Left renal cortex interstitium (tissue), 4 donors: ENCODE measurements around the gene IGF1R. TPM values are rescaled to one million over a fixed set of nuclear protein-coding genes. Genes with fewer than 3 reads are reported as not detected.
A peak's percentile ranks its signal among the peaks of the same experiment; 100 is the strongest.

Experiments
- DNase-seq, 4 donors: peaks; one replicate each; pipeline ENCODE4 v3.0.0-alpha.2; 2013; ENCODE audit warnings: low read depth in 4 of 4, low spot score in 2 of 4, missing footprints in 1 of 4
- polyA plus RNA-seq, 4 donors: library from polyadenylated mRNA; unstranded; fragments of 120-200 nt; gene quantifications; one replicate each; pipeline ENCODE4 v1.2.1, GENCODE V29; 2013; ENCODE audit not compliant: insufficient read length in 4 of 4

IGF1R gene
- polyA plus RNA-seq, 4 donors = 38.3 to 61.2 (median 50.7) TPM

DNA sequence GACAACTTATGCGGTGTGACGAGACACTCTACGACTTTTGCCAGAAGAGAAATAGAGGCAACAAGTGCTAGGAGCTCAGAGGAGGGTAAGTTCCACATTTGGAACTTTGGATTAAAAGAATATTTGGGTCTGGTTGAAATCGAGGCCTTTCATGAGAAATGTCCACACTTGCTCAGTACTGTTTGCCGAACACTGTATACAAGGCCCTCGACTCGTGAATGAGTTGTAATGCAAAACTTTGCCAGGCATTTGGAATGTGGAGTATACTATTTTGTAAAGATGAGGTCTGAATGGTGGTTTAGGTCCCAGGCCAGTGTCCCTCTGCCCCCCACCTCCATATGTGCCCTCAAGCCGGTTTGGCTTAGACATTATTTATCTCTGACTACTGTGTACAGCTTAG, 73.9 kb downstream of the IGF1R start:
- no peak for DNase-seq

DNA sequence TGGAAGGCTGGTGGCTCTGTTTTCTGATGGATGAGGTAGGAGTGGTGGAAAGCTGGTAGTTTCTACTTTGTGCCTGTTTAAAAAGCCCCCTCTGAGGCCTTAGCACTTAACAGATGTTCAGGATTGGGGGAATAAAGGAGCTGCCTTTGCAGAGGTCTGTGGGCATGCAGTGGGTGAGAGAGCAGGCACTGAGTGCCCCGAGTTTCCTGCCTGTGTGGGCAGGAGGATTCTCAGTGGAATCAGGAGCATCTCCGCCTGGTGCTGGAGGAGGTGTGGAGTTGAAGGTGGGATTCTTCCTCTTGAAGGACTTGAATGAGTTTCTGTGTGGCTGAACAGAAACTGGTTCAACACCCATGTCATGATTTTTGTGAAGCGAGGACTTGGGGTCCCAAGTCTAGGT, 74.3 kb downstream of the IGF1R start:
- DNase-seq = no peak

- no peak for DNase-seq
Observed at GRCh38 chr15:98723195-98723594, 74.9 kb downstream of the IGF1R start.

DNA sequence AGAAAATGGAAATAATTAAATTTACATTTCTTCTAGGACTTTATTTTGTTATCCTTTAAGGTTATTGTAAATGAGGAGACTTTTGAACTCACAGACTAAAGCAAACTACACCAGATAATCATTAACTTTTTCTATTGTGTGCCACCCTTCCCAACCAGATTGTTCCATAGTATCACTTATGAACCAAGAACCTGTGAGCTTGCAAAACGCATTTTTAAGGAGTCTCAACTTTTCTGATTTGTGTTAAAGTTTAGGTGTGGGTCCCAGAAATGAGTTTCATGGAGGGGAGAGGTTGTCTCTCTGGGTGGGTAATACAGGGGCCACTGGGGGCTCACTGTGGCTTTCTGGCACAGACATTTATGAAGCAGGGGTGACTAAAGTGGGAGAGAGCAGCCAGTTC, 75.7 kb downstream of the IGF1R start:
- no peak for DNase-seq

- DNase-seq = no peak
Observed at GRCh38 chr15:98724494-98724893, 76.2 kb downstream of the IGF1R start.

DNA sequence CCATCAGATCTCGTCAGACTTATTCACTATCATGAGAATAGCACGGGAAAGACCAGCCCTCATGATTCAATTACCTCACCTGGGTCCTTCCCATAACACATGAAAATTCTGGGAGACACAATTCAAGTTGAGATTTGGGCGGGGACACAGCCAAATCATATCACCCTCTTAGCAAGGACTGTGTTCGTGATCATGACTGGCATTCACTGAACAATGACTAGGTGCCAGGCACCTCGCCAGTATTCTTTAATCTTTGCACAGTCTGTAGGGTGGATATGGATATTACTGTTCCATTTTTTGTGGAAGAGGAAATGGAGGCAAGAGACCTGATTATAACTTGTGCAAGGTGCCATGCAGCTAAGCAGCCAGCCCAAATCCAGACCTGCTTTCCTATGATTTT, 77.5 kb downstream of the IGF1R start:
- DNase-seq = no peak

- DNase-seq = peak in 3 of 4 donors; percentile 47 to 61 (median 55)
Observed at GRCh38 chr15:98727115-98728040, 79.0 kb downstream of the IGF1R start.

- DNase-seq = no peak
Observed at GRCh38 chr15:98728082-98728810, 79.9 kb downstream of the IGF1R start.

- no peak for DNase-seq
Observed at GRCh38 chr15:98728811-98729160, 80.4 kb downstream of the IGF1R start.

DNA sequence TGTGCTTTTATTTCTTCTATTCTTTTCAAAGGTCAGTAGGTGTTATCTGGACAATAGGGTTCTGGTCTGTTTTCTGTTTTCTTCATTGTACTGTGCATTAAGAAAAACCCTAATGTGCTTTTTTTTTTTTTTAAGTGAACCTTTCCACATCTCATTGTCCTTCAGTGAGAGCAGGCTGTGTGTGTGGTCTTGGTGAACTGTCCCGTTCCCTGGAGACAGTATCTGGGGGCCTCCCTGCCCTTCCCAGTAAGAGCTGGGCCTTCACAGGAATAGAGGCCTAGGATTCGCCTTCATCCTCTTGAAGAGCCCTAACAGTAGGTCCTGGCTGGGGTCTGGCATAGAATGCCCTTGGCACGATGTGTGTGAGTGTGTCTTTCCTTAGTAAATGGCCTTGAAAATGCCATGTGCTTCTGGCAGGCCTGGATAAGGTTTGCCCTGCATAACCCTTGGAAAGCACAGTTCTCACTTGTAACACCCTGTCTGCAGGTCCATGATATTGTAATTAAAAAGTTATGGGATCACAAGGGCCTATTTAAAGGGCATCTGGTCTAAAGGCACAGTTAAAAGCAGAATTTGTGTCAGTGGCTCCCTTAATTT, 81.2 kb downstream of the IGF1R start:
- DNase-seq = no peak

GRCh38 chr15:98730860-98731711, 82.7 kb downstream of the IGF1R start:
- no peak for DNase-seq

DNA sequence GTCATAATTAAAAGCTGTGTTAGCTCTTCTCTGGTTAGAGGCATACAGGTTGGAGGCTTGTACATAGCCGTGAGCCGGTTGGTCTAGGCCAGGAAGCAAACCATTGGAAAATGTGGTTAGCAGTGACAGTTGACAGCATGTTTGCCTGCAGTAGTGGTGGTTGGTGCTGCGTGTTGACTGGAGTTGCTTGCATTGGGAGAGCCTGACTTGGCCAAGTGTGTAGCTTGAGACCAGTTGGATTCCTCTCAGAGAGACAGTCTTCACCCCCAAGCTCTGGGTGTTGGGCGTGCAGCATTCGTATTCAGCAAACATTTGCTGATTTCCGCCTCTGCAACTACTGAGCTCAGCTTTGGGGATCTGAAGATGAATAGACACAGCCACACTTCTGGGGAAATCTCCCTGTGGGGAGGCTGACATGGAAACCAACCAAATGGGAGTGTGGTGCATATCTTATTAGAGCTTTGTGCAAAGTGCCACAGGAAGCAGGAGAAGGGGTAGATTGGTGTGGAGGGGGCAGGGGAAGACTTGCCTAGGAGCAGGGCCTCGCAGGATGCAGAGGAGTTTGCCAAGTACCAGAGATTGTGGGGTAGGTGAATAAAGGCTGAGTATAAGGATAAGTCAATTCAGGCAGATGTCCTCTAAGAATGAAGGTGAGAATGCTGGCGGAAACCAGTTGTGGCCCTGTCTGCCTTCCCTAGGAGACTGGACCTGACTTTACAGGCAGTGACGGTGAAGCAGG, 83.5 kb downstream of the IGF1R start:
- no peak for DNase-seq

GRCh38 chr15:98733098-98733497, 84.8 kb downstream of the IGF1R start:
- DNase-seq = no peak

DNA sequence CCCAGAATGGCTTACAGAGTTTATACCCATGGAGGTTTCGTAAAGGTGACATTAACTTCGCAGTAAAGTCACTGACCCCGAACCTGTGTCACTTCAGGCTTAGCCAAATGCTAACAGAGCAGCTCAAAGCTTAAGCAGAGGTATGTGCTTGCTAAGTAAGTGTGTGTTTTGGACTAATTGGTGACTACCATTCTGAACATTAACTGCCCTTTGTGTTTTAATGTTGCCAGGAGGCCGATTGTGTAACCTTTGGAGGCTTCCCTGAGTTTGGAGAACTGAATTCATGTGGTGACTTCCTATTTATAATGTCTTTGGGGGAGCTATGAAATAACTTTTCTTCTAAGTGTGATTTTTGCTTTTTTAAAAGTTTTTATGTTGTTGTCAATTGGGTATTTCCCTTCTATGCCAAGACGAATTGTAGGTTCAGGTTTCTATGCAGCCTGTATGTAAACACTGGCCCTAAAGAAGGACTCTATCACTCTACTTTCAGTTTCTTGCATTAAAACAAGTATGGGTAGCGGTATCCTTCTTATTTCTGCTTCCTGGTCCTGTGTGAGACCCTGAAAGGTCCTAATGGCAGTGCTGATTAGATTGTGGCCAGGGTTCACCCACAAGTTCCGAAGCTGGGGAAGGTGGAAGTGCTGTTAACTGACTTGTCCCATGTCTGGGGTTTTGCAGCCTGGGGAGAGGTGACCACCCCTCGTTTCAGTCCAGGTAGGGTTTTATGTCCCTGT, 86.3 kb downstream of the IGF1R start:
- peak in 1 of 4 donors; percentile 66 for DNase-seq

- DNase-seq = no peak
Observed at GRCh38 chr15:98735304-98735703, 87.0 kb downstream of the IGF1R start.

- no peak for DNase-seq
Observed at GRCh38 chr15:98735895-98736617, 87.7 kb downstream of the IGF1R start.

DNA sequence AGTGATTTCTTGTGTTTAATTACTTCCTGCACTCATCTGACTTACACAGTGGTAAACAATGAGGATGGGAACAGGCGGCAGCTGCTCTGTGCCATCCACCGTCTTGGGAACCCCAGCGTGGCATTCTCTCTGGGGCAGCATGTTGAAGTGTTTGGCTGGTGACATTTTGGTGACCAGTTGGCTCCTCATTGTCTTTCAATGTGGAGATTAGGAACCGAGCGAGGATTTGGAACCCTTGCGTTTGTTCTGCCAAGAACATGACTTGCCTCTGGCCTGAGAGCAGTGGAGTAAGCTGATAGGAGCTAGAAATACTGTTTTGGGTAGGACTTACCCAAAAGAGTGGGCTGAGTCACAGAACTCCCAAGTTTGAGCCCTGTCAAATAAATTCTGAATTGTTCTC, 88.8 kb downstream of the IGF1R start:
- no peak for DNase-seq

GRCh38 chr15:98737721-98738120, 89.4 kb downstream of the IGF1R start:
- DNase-seq = no peak
